HG03521 (cell line): ENCODE measurements around the gene LGR6.
A peak's percentile ranks its signal among the peaks of the same experiment; 100 is the strongest.
"Not testable (repeated sequence)": the region's sequence is repeated elsewhere in the genome, so short reads cannot be mapped to it uniquely, and the experiment has no call there.

Experiments used
- ATAC-seq: cut with Tn5 transposase; IDR thresholded peaks from one replicate; pipeline ENCODE4 v1.9.1; 2021; ENCODE audit warnings: mild to moderate bottlenecking, moderate library complexity; ENCODE audit not compliant: unreplicated experiment

Gene LGR6

DNA sequence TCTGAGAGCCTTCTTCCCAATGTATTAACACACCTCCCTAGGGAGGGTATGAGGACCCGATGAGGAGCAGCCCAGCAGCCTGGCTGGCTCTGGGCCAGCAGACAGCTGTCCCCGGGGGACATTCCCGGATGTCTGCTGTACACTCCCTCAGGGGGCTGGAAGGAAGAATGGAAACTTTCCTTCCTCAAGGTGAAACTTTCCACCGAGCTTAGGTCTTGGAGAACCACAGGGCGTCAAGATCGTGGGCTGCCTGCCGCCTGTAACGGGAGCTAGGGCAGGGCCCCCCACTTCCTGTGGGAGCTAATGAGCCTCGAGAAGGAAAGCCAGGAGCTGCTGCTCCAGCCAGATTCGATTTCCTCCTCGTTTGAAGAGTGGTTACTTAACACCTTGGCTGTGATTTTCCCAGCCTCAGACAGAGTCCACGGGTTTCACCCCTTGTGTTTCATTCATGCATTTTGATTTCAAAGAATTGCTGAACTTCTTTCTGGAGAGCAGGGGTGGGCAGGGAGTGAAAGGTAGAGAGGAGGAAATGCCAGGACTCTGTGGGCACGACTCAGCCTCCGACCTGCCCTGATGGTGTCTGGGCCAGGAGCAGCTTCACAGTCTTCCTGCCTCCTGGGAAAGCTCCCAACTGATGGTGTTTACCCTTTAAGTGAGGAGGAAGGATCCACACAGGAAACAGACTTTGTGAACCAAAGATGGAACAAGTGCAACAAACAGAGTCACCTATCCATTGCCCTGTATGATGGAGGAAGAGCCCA, 118.5 kb downstream of the LGR6 start:
- no peak for ATAC-seq

DNA sequence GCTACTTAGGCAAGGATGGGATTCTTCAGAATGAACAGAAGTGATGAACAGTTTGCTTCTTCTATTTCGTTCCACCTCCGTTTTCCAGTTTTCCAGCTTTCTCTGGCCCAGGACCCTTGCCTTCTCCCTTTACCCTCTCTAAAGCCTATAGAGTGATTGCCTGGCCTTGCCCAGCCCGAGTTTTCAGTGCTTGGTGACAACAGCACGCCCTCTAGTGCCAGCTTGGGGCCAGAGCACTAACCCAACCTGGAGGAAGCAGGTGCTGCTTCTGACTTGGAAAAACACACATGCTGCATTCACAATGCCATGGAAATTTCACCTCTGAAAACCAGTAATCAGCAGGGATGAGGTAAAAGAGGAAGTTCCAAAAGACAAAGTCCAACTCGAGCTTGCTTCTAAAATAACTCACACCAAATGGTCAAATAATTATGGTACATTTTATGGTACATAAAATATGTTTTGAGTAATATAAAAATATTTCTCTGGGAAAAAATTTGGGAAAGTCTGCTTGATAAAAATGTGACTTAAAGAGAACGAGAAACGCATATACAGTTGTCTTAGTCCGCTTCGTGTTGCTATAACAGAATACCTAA, 122.1 kb downstream of the LGR6 start:
- no peak for ATAC-seq

DNA sequence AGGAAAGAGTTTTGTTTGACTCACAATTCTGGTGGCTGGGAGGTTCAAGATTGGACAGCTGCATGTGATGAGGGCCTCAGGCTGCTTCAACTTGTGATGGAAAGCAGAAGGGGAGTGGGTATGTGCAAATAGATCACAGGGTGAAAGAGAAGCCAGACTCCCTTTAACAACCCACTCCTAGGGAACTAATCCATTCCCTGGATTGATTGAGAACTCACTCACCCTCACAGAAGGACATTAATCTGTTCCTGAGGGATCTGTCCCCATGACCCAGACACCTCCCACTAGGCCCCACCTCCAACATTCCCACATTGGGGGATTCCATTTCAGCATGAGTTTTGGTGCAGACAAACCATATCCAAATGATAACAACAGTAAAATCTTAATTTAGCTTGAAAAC, 122.6 kb downstream of the LGR6 start:
- no peak for ATAC-seq

DNA sequence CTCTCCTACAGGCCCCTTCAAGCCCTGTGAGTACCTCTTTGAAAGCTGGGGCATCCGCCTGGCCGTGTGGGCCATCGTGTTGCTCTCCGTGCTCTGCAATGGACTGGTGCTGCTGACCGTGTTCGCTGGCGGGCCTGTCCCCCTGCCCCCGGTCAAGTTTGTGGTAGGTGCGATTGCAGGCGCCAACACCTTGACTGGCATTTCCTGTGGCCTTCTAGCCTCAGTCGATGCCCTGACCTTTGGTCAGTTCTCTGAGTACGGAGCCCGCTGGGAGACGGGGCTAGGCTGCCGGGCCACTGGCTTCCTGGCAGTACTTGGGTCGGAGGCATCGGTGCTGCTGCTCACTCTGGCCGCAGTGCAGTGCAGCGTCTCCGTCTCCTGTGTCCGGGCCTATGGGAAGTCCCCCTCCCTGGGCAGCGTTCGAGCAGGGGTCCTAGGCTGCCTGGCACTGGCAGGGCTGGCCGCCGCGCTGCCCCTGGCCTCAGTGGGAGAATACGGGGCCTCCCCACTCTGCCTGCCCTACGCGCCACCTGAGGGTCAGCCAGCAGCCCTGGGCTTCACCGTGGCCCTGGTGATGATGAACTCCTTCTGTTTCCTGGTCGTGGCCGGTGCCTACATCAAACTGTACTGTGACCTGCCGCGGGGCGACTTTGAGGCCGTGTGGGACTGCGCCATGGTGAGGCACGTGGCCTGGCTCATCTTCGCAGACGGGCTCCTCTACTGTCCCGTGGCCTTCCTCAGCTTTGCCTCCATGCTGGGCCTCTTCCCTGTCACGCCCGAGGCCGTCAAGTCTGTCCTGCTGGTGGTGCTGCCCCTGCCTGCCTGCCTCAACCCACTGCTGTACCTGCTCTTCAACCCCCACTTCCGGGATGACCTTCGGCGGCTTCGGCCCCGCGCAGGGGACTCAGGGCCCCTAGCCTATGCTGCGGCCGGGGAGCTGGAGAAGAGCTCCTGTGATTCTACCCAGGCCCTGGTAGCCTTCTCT, 124.6 kb downstream of the LGR6 start:
- ATAC-seq = no peak

DNA sequence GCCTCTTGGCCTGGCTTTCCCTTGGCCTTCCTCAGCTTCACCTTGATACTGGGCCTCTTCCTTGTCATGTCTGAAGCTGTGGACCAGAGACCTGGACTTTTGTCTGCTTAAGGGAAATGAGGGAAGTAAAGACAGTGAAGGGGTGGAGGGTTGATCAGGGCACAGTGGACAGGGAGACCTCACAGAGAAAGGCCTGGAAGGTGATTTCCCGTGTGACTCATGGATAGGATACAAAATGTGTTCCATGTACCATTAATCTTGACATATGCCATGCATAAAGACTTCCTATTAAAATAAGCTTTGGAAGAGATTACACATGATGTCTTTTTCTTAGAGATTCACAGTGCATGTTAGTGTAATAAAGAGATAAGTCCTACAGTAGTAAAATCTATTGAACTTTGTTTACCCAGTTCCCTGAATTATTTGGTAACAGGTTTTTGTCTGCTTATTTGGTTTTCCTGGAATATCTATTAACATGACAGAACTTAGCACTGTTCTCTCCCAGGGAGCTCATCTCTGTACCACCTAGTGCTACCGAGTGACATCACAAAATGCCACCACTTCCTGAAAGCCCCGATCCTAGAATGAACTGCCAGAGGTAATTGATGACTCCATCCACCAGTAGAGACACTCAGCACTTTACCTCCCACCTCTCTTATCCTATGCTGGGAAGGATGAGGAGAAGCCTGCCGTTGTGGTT, 125.9 kb downstream of the LGR6 start:
- ATAC-seq = no peak

DNA sequence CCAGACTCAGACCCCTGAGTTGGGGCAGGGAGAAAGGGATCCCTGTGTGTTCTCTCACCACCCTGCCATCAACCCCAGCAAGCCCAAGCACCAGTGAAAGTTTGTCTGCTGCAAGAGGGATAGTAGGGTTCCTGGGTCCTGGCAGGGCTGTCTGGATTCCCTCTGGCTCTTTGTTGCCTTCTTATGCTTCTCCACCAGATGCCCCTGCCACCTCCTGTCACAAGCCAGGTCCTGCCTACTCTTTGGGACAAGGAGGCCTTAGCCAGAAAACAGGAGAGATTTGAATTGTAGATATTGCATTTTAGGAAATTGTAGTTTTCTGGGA, 126.4 kb downstream of the LGR6 start:
- ATAC-seq = no peak

DNA sequence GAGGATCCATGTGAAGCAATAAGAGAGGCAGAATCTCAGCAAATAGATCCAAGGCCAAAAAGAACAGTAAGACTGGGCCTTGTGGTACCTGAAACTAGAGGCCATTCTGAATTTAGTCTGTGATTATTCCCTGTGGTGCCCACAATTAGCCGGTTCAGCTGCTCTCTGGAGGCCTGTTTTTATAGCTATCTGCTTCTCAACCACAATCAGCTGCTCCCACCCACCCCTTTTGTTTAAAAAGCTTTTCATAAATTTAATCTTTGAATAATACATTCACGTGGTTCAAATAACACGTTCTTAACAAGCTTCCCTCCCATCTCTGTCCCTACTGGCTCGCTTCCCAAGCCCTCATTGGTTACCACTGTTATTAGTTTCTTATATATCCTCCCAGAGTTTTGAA, 130.1 kb downstream of the LGR6 start:
- no peak for ATAC-seq

DNA sequence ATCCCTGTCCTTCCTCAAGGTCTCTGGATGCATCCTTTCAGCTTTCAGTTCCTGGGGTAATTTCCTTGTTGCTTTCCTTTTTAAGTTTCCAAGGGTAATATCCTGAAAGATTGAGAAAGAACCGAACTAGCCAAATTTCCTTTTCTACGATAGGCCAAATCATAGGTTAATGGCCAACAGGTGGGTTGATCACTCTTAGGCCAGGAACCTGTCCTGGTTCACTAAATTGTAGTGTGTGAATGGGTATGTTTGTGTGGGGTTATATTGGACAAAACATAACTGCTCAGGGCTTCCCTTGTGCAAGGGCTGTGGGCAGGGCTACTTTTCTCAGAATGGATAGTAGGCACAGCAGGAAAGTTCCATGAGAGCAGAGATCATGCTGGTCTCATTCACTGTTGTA, 131.0 kb downstream of the LGR6 start:
- no peak for ATAC-seq

DNA sequence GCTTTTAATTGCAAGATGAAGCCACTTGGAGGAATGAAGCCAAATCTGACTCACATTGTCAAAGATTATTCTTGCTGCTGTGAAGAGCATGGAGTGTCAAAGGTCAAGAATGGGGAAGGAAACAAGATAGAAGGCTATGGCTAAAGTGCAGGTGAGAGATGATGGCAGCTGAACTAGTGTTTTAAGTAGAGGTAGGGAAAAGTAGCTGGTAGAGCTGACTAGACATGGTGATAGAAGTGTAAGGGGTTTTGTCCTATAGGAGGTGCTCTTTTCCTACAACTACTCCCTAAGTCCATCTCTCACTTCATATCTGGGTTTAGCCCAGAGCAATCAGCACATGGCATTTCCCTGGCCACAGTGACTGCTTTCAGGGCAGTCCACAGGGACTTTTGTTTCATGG, 136.3 kb downstream of the LGR6 start:
- no peak for ATAC-seq

DNA sequence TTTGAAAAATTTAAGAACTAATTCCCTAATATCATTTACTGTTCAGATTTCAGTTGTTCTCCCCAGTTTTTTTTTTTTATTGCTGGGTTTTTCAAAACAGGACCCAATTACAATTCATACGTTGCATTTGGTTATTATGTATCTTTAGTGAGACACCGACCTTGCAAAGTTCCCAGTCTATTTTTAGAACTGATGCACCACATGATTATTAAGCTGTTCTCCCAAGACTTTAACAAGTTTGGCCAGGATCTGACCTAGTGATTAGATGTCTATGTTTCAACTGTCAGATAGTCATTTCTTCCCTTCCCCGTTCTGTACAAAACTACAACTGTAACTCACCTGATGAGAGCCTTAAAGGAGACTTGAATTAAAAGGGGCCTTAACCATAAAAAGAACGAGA, 140.3 kb downstream of the LGR6 start:
- ATAC-seq = no peak

DNA sequence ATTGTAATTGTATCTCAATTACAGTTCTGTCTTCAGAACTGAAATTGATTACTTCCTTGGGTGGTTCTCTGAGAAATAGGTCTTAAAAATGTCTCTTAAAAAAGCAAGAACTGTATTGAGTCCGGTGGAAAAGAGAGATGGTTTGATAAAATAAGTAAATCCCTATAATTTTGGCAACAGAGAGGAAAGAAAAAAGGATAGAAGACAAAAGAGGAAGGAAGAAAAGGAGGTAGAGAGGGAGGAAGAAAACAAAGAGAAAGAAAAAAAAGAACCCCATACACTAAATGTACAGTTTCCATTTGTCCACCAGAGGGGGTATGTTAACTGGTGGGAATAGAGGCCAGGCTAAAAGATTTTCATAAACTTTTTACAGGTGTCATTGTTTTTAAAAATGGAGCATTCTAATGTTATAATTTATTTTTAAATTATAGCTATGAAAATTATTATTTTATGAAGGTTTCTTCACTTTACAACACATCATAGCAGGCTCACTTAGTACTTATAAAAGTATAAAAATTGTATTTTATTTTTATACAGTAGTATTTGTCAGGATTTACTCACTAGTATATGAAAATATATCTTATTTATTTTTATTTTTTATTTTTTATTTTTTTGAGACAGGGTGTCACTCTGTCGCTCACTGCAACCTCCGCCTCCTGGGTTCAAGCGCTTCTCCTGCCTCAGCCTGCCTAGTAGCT, 150.2 kb downstream of the LGR6 start:
- ATAC-seq = no peak

DNA sequence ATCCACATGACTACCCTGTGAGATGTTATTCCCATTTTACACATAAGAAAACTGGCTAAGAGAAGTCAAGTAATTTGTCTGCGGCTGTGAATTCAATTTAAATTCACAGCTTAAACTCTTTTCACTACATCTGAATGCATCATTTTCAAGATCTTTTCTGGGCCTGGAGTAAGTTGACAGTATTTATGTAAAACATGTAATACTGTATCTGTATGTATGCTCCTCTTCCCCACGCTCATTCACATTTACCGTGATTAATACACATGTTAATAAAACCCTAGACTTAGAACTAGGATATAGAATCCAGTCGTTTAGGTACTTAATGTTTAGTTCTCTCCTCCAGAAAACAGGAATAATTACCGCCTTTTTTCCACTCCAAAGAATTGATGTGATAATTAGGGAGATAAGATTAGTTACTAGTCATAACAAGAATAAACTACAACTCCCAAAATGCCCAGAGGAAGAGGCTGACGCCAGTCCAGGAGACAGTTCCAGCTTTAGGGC, 154.5 kb downstream of the LGR6 start:
- ATAC-seq = no peak

DNA sequence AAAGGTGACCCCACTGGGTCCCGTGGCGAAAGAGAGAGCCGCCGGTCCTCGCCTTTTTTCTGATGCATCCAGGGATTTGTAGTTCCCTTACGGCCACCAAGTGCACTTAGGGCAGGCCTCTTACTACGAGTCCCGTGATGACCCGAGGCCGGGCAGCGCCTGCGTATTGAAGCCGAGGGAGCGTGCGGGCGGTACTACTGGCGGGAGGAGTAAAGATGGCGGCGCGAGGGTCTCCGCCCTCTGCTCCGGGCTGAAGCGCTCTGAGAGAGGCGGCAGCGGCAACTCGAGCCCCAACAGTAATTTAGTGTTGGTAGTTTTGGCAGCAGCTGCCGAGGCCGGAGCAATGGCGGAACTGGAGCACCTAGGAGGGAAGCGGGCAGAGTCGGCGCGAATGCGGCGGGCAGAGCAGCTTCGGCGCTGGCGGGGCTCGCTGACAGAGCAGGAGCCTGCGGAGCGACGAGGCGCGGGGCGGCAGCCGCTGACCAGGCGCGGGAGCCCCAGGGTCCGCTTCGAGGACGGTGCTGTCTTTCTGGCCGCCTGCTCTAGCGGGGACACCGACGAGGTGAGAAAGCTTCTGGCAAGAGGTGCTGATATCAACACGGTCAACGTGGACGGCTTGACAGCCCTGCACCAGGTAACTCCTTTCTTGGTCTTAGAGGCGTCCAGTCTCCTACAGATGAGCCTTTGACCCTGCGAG, 155.1 kb downstream of the LGR6 start, which contains the start of gene PPP1R12B:
TSS of gene PPP1R12B (plus strand) at position 191 of the 697 bp plus-strand sequence. CDS start at position 344, 153 bp downstream.
- ATAC-seq = peak; percentile 95

DNA sequence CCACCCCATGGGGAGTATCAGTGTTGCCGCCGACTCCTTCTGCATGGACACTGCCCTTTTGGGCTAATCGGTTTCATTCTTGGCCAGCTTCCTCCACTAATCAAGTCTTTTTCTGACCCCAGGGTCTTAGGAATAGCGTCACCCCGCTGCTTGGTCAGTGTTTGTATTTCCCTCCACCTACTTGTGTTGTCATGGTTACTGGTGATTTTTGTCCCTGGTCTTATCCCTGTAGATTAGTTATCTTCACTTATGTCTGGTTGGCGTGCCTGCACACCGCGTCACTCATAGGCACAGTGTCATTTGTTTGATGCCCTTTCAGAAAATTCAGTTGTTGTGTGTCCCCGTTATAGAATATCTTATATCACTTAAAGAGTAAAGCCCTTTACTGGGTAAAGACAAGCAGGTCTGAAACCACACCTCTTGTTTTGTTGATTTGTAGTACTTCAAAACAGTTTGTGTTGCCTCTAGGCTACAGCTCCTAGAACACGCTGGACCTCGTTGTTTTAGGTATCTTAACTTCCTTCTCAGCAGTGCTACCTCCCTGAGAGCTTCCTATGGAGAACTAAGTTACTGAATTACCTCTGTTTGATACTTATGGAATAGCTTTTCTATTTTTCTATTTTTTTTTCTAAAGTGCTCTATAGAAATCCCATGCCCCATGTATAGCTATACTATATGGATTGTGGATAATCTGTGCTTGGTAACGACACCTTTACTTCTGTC, 155.8 kb downstream of the LGR6 start:
- peak; percentile 12 for ATAC-seq

DNA sequence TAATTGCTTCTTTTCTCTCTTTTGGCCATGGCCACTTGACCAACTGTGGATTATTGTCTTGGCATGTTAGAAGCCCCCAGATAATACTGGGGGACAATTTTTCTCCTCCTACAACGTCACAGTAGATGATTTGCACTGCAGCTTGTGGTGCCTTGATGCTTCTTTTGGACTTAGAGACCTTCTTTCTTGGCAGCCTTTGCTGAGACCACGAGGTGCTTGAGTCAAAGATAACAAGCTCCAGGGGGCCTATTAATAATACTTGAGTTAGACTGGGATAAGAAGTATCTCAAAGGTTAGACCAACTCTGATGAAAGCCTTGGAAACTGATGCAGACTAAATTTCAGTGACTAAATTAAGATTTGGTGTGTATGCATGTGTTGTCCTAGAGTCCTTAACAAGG, 158.1 kb downstream of the LGR6 start:
- no peak for ATAC-seq

DNA sequence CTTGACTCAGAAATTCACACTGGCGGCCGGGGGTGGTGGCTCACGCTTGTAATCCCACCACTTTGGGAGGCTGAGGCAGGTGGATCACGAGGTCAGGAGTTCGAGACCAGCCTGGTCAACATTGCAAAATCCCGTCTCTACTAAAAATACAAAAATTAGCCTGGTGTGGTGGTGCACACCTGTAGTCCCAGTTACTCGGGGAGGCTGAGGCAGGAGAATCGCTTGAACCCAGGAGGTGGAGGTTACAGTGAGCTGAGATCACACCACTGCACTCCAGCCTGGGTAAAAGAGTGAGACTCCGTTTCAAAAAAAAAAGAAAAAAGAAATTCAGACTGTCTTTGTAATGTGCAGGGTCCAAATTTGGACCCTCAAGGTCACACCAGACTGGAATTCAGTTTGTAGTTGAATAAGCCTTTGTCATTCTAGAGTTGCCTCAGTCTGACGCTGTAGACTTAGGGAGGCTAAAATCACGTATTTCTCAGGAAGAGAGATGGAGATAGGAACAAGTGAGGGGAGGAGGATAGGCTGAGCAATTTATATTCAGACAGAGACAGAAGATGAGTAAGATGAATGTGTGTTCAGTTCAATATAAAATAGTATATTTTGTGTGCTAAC, 159.1 kb downstream of the LGR6 start:
- not testable (repeated sequence) for ATAC-seq

DNA sequence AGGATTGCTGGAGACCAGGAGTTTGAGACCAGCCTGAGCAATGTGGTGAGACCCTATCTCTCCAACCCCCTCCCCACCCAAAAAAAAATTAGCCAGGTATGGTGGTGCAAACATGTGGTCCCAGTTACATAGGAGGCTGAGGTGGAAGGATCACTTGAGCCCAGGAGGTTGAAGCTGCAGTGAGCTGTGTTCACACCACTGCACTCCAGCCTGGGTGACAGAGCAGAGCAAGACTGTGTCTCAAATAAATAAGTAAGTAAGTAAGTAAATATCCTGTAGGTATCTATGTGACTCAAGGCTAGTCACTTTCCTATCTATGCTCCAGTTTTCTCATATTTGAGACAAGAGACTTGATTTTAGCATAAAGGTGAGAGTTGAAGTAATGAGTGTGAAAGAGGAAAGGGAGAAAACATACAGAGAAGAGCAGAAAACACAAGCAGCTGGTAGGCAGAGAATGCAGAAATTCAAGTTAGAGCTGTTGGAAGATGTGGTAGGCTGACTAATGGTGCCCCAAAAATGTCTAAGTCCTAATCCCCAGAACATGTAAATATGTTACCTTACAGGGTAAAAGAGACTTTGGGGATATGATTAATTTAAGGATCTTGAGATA, 162.4 kb downstream of the LGR6 start:
- no peak for ATAC-seq

DNA sequence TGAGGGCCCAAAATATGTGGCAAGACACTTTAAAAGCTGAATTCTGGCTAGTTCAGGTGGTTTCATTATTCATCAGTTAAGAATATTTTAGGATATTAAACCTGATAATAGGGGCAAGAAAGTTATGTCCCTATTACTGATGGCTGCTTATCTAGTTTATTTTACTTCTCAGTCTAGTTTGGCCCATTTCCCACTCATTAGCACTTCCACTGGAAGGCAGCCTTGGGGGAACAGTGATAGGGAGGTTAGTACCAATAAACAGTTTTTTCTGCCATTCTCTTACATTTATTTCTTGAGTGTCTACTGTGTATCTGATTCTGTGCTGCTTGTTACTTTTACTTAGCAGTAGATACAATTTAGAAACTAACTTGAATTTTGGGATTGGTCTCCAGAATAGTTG, 163.9 kb downstream of the LGR6 start:
- no peak for ATAC-seq
